Liver (tissue), 9 donors: Measurements from ENCODE around the gene THSD4. TPM values are rescaled to one million over a fixed set of nuclear protein-coding genes. Genes with fewer than 3 reads are reported as not detected.

Experiments
- DNase-seq: peaks from one replicate; pipeline ENCODE4 v3.0.0-alpha.2; 2017; ENCODE audit warnings: low spot score
- H3K27ac ChIP-seq, 2 donors: one replicate each; pipeline ENCODE4 v1.7.0; 2013; ENCODE audit warnings: inconsistent platforms in 2 of 2, low read length in 2 of 2, control low read depth in 1 of 2, low read depth in 1 of 2, mild to moderate bottlenecking in 1 of 2
- H3K27me3 ChIP-seq, 4 donors: one replicate each; pipeline versions ENCODE4 v1.6.1 to v1.7.0; 2013; ENCODE audit warnings: low read length in 3 of 4, inconsistent platforms in 1 of 4, mild to moderate bottlenecking in 1 of 4, moderate library complexity in 1 of 4; ENCODE audit not compliant: control insufficient read depth in 4 of 4, insufficient read depth in 4 of 4
- H3K36me3 ChIP-seq, 4 donors: one replicate each; pipeline versions ENCODE4 v1.6.1 to v1.7.0; 2013; ENCODE audit warnings: low read length in 3 of 4, mild to moderate bottlenecking in 3 of 4, low read depth in 1 of 4, moderate library complexity in 1 of 4; ENCODE audit not compliant: control insufficient read depth in 4 of 4, insufficient read depth in 3 of 4
- H3K4me1 ChIP-seq, 4 donors: one replicate each; pipeline versions ENCODE4 v1.6.1 to v1.7.0; 2013; ENCODE audit warnings: low read length in 3 of 4, mild to moderate bottlenecking in 3 of 4, moderate library complexity in 1 of 4; ENCODE audit not compliant: control insufficient read depth in 4 of 4, insufficient read depth in 4 of 4
- H3K4me3 ChIP-seq, 3 donors: one replicate each; pipeline versions ENCODE4 v1.6.1 to v1.7.0; 2013; ENCODE audit warnings: low read length in 3 of 3, control low read depth in 1 of 3, low read depth in 1 of 3, mild to moderate bottlenecking in 1 of 3
- H3K9ac ChIP-seq, 2 donors: one replicate each; pipeline ENCODE4 v1.7.0; 2013; ENCODE audit warnings: low read length in 2 of 2, mild to moderate bottlenecking in 2 of 2, moderate library complexity in 2 of 2, control low read depth in 1 of 2, low read depth in 1 of 2
- H3K9me3 ChIP-seq, 4 donors: one replicate each; pipeline versions ENCODE4 v1.6.1 to v1.7.0; 2013; ENCODE audit warnings: low read length in 3 of 4; ENCODE audit not compliant: control insufficient read depth in 4 of 4
- ATF3 ChIP-seq: IDR thresholded peaks from 2 replicates; pipeline ENCODE4 v1.6.1; 2016; ENCODE audit warnings: antibody characterized with exemption
- CTCF ChIP-seq: fragments of 150-350 bp; IDR thresholded peaks from 2 replicates; pipeline ENCODE4 v1.5.1; 2017; ENCODE audit warnings: improper control_type of control experiment, low read depth, low read length; ENCODE audit not compliant: missing input control
- EGR1 ChIP-seq, 2 donors: IDR thresholded peaks; 2 replicates each; pipeline ENCODE4 v1.6.1; 2016 to 2018; ENCODE audit warnings: antibody characterized with exemption in 2 of 2, low read depth in 2 of 2
- FOXA2 ChIP-seq: IDR thresholded peaks from 2 replicates; pipeline ENCODE4 v1.6.1; 2016; ENCODE audit warnings: antibody characterized with exemption
- GABPA ChIP-seq, 2 donors: IDR thresholded peaks in 1 of 2; conservative IDR thresholded peaks in 1 of 2; 2 replicates each; pipeline ENCODE4 v1.6.1; 2016; ENCODE audit warnings: antibody characterized with exemption in 2 of 2, mild to moderate bottlenecking in 1 of 2, moderate library complexity in 1 of 2
- HNF4A ChIP-seq, 2 donors: conservative IDR thresholded peaks; 2 replicates each; pipeline ENCODE4 v1.6.1; 2016; ENCODE audit warnings: antibody characterized with exemption in 2 of 2, mild to moderate bottlenecking in 2 of 2
- HNF4G ChIP-seq: IDR thresholded peaks from 2 replicates; pipeline ENCODE4 v1.6.1; 2016; ENCODE audit warnings: antibody characterized with exemption
- JUND ChIP-seq, 2 donors: IDR thresholded peaks; 2 replicates each; pipeline ENCODE4 v1.6.1; 2016; ENCODE audit warnings: antibody characterized with exemption in 2 of 2
- RAD21 ChIP-seq, 2 donors: IDR thresholded peaks; 2 replicates each; pipeline ENCODE4 v1.6.1; 2016; ENCODE audit warnings: antibody characterized with exemption in 2 of 2, mild to moderate bottlenecking in 2 of 2
- RXRA ChIP-seq, 2 donors: IDR thresholded peaks; 2 replicates each; pipeline ENCODE4 v1.6.1; 2017 to 2018; ENCODE audit warnings: antibody characterized with exemption in 2 of 2, mild to moderate bottlenecking in 1 of 2
- SP1 ChIP-seq: IDR thresholded peaks from 2 replicates; pipeline ENCODE4 v1.6.1; 2018; ENCODE audit warnings: antibody characterized with exemption, mild to moderate bottlenecking
- TAF1 ChIP-seq: conservative IDR thresholded peaks from 2 replicates; pipeline ENCODE4 v1.6.1; 2016; ENCODE audit warnings: antibody characterized with exemption, mild to moderate bottlenecking
- YY1 ChIP-seq: IDR thresholded peaks from 2 replicates; pipeline ENCODE4 v1.6.1; 2016; ENCODE audit warnings: antibody characterized with exemption, mild to moderate bottlenecking
- ZBTB33 ChIP-seq: IDR thresholded peaks from 2 replicates; pipeline ENCODE4 v1.6.1; 2016; ENCODE audit warnings: antibody characterized with exemption
- WGBS: extraction: QIAGEN DNeasy Blood & Tissue Kit; methylation state at CpG from one replicate; pipeline ENCODE4 v1.1.7; 2013; 5-methylcytosine and 5-hydroxymethylcytosine counted together
- polyA plus RNA-seq, 2 donors: library from polyadenylated mRNA; stranded (reverse) in 1 of 2; unstranded in 1 of 2; fragments of 200-250 nt in 1 of 2; fragments of >200 nt in 1 of 2; fragmentation: Nextera tagmentation in 1 of 2; extraction: Ambion mirVana in 1 of 2; gene quantifications; one replicate each; pipeline versions ENCODE4 v1.2.1 to v1.2.3, GENCODE V29; 2013 to 2015
- total RNA-seq, 2 donors: library from RNA; depleted of rRNA; stranded (reverse); fragments of >200 nt; gene quantifications; one replicate each; pipeline ENCODE4 v1.2.3, GENCODE V29; 2014
- TF ChIP-seq, protein P1 (sequence below): IDR thresholded peaks from 2 replicates; pipeline ENCODE4 v1.6.1; 2016; ENCODE audit warnings: antibody characterized with exemption, mild to moderate bottlenecking
- donor health status: healthy.
- donor health status: healthy.
- donor health status: healthy.
- donor health status: healthy.
- donor health status: healthy.

THSD4 gene
- total and polyA plus RNA-seq, 4 donors, result 0.23 to 11.5 (median 1.9) TPM

DNA sequence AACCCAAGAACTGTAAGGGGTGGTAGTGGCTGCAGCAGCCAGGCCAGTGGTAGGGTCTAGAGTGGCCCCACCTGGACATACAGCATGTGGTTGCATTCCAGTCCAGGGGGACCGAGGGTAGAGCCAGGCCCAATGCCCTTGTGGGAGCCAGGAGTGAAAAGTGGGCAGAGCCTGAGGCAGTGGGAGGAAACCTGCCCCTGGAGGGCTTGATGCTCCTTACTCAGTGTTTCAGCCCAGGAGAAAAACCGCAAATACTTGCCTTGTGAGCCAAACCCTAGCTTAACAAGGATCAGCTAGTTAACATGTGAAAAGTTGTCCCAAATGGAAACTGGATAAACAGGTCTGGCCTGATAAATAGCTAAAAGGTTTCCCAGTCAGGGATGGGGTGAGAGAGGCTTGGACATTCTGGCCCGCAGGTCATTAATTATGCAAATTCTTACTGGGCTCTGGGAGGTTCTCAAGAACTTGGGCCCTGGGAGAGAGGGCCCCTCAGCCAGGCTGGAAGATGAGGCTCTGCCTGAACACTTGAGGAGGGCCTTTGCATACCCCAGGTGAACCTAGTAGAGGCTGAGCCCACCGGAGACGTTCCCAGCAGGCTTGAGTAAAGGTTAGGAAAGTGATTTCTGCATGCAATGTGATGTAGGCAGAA lies 222.1 kb downstream of the THSD4 start:
- H3K27ac ChIP-seq, result no peak overlapping the region
- no peaks in the 10 kb centered on the region for H3K9me3 ChIP-seq
- DNase-seq, result no peak
- no peak overlapping the region for H3K4me3 ChIP-seq
- peaks cover 0 to 5% (median 1%) of the 10 kb centered on the region in 4 donors for H3K4me1 ChIP-seq
- no peak overlapping the region for H3K9ac ChIP-seq
- H3K27me3 ChIP-seq, result no peaks in the 10 kb centered on the region
- H3K36me3 ChIP-seq, result peaks cover 0 to 2% (median 0%) of the 10 kb centered on the region in 4 donors
- WGBS, result 87% methylated on average over 5 of the region's 5 CpGs
- TF ChIP-seq JUND (IDR thresholded peaks at IDR 0.05) (no peak), FOXA2 (no peak), EGR1 (IDR thresholded peaks at IDR 0.05; ENCODE audit: low read depth in 2 of 2) (no peak), RXRA (IDR thresholded peaks at IDR 0.05) (no peak), CTCF (no peak), YY1 (no peak), ATF3 (no peak)
- TF ChIP-seq, protein P1, sequence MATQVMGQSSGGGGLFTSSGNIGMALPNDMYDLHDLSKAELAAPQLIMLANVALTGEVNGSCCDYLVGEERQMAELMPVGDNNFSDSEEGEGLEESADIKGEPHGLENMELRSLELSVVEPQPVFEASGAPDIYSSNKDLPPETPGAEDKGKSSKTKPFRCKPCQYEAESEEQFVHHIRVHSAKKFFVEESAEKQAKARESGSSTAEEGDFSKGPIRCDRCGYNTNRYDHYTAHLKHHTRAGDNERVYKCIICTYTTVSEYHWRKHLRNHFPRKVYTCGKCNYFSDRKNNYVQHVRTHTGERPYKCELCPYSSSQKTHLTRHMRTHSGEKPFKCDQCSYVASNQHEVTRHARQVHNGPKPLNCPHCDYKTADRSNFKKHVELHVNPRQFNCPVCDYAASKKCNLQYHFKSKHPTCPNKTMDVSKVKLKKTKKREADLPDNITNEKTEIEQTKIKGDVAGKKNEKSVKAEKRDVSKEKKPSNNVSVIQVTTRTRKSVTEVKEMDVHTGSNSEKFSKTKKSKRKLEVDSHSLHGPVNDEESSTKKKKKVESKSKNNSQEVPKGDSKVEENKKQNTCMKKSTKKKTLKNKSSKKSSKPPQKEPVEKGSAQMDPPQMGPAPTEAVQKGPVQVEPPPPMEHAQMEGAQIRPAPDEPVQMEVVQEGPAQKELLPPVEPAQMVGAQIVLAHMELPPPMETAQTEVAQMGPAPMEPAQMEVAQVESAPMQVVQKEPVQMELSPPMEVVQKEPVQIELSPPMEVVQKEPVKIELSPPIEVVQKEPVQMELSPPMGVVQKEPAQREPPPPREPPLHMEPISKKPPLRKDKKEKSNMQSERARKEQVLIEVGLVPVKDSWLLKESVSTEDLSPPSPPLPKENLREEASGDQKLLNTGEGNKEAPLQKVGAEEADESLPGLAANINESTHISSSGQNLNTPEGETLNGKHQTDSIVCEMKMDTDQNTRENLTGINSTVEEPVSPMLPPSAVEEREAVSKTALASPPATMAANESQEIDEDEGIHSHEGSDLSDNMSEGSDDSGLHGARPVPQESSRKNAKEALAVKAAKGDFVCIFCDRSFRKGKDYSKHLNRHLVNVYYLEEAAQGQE, result no peak

GRCh38 chr15:71338265-71338664 lies 223.0 kb downstream of the THSD4 start:
- TF ChIP-seq RXRA (IDR thresholded peaks at IDR 0.05), result no peak
- TF ChIP-seq YY1, result no peak
- no peak for DNase-seq
- Histone ChIP-seq H3K36me3 (peaks cover 0 to 2% (median 0%) of the 10 kb centered on the region in 4 donors), H3K27ac (no peak overlapping the region), H3K4me1 (peaks cover 0 to 2% (median under 1%) of the 10 kb centered on the region in 4 donors), H3K4me3 (no peak overlapping the region), H3K9me3 (no peaks in the 10 kb centered on the region), H3K27me3 (no peaks in the 10 kb centered on the region), H3K9ac (no peak overlapping the region)
- WGBS, result 96% methylated on average over 9 of the region's 9 CpGs

DNA sequence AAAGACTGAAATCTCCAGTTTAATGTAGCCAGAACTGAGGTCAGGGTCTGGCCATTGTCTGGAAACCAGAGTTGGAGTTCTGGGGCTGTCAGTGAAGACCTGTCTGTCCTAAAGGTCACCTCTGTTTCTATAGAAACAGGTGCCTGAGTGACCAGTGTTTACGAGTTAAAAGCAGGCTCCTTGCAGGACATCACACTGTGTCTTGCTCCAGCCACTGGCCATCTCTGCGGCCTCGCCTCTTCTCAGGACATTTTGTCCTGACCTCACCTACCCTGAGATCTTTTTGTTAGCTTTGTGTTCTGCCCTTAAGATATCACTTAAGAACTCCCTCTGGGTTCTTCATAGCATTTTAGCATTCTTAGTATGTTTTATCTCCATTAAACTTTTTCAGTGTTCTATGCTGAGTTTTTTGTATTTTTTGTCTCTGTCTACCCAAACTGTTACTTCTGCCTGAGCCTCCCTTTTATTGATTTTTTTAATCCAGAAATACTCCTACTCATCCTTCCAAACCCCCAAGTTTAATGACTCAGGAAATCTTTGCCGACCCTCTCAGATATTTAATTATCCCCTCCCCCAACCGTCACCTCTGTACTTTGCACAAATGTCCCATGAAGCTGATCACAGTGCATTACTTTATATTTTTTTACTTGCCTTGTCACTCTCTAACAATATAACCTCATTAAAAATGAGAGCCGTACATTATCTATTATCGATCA lies 223.7 kb downstream of the THSD4 start:
- DNase-seq, result no peak
- WGBS, result 89% methylated on average over 7 of the region's 7 CpGs
- H3K27me3 ChIP-seq, result no peaks in the 10 kb centered on the region
- H3K9ac ChIP-seq, result no peak overlapping the region
- no peak overlapping the region for H3K4me3 ChIP-seq
- no peaks in the 10 kb centered on the region for H3K9me3 ChIP-seq
- peaks cover 0 to 2% (median 0%) of the 10 kb centered on the region in 4 donors for H3K36me3 ChIP-seq
- no peak overlapping the region for H3K27ac ChIP-seq
- H3K4me1 ChIP-seq, result no peaks in the 10 kb centered on the region
- no peak for TF ChIP-seq FOXA2
- no peak for TF ChIP-seq EGR1 (IDR thresholded peaks at IDR 0.05; ENCODE audit: low read depth in 2 of 2)
- no peak for TF ChIP-seq SP1
- TF ChIP-seq JUND (IDR thresholded peaks at IDR 0.05), result no peak
- TF ChIP-seq CTCF, result no peak
- no peak for TF ChIP-seq RXRA (IDR thresholded peaks at IDR 0.05)
- no peak for TF ChIP-seq TAF1
- TF ChIP-seq HNF4A (conservative IDR thresholded peaks at IDR 0.05), result no peak
- no peak for TF ChIP-seq RAD21 (IDR thresholded peaks at IDR 0.05)
- TF ChIP-seq ATF3, result no peak
- no peak for TF ChIP-seq ZBTB33
- no peak for TF ChIP-seq HNF4G
- TF ChIP-seq GABPA (IDR thresholded peaks at IDR 0.05 in 1 of 2, conservative IDR thresholded peaks at IDR 0.05 in 1 of 2), result no peak
